A549 (cell line): ENCODE results near the gene KLHL29.

Experiments used
- FOSL2 ChIP-seq, 2 experiments: fragments of 450-650 bp in 1 of 2; fragments of >200 bp in 1 of 2; sonication (Bioruptor Twin) in 1 of 2; formaldehyde crosslinking; IDR thresholded peaks; 2 replicates each; pipeline versions ENCODE4 v1.5.0 to v1.6.1; 2016 to 2020; ENCODE audit warnings: mild to moderate bottlenecking in 1 of 2, moderate library complexity in 1 of 2
- MAX ChIP-seq: IDR thresholded peaks from 2 replicates; pipeline ENCODE4 v1.6.1; 2012
- RFX5 ChIP-seq: fragments of 450-650 bp; IDR thresholded peaks from 2 replicates; pipeline ENCODE4 v1.7.1; 2014; ENCODE audit warnings: antibody characterized with exemption, mild to moderate bottlenecking, moderate library complexity
- TF ChIP-seq, protein P1 (sequence below): fragments of >200 bp; sonication (Bioruptor Twin); formaldehyde crosslinking; IDR thresholded peaks from 3 replicates; pipeline ENCODE4 v1.5.1; 2016
- TF ChIP-seq, protein P2 (sequence below): fragments of 200-600 bp; sonication (generic); IDR thresholded peaks from 2 replicates; pipeline ENCODE4 v1.6.1; 2016; ENCODE audit warnings: antibody characterized with exemption, mild to moderate bottlenecking, moderate library complexity

- TF ChIP-seq MAX (no peak), RFX5 (no peak), FOSL2 (IDR thresholded peaks at IDR 0.05) (no peak), FOSL2 (CRISPR knock-in tag; IDR thresholded peaks at IDR 0.05) (no peak)
- TF ChIP-seq, protein P1, sequence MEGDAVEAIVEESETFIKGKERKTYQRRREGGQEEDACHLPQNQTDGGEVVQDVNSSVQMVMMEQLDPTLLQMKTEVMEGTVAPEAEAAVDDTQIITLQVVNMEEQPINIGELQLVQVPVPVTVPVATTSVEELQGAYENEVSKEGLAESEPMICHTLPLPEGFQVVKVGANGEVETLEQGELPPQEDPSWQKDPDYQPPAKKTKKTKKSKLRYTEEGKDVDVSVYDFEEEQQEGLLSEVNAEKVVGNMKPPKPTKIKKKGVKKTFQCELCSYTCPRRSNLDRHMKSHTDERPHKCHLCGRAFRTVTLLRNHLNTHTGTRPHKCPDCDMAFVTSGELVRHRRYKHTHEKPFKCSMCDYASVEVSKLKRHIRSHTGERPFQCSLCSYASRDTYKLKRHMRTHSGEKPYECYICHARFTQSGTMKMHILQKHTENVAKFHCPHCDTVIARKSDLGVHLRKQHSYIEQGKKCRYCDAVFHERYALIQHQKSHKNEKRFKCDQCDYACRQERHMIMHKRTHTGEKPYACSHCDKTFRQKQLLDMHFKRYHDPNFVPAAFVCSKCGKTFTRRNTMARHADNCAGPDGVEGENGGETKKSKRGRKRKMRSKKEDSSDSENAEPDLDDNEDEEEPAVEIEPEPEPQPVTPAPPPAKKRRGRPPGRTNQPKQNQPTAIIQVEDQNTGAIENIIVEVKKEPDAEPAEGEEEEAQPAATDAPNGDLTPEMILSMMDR: no peak
- TF ChIP-seq, protein P2, sequence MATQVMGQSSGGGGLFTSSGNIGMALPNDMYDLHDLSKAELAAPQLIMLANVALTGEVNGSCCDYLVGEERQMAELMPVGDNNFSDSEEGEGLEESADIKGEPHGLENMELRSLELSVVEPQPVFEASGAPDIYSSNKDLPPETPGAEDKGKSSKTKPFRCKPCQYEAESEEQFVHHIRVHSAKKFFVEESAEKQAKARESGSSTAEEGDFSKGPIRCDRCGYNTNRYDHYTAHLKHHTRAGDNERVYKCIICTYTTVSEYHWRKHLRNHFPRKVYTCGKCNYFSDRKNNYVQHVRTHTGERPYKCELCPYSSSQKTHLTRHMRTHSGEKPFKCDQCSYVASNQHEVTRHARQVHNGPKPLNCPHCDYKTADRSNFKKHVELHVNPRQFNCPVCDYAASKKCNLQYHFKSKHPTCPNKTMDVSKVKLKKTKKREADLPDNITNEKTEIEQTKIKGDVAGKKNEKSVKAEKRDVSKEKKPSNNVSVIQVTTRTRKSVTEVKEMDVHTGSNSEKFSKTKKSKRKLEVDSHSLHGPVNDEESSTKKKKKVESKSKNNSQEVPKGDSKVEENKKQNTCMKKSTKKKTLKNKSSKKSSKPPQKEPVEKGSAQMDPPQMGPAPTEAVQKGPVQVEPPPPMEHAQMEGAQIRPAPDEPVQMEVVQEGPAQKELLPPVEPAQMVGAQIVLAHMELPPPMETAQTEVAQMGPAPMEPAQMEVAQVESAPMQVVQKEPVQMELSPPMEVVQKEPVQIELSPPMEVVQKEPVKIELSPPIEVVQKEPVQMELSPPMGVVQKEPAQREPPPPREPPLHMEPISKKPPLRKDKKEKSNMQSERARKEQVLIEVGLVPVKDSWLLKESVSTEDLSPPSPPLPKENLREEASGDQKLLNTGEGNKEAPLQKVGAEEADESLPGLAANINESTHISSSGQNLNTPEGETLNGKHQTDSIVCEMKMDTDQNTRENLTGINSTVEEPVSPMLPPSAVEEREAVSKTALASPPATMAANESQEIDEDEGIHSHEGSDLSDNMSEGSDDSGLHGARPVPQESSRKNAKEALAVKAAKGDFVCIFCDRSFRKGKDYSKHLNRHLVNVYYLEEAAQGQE: no peak
These were observed 8.7 kb downstream of the KLHL29 start for GRCh38 chr2:23393722-23394121.
